Endothelial cell of umbilical vein (primary cell): ENCODE results near the gene SLC1A6. TPM values are rescaled to one million over a fixed set of nuclear protein-coding genes. Genes with fewer than 3 reads are reported as not detected.

Source experiments
- BruUV-seq: library from RNA; stranded (reverse); fragments of 400-500 nt; replicated peaks from 2 replicates; lab custom pipeline; 2021; lab: Mats Ljungman, UMichigan
- CTCF ChIA-PET: fragments of 300-600, 350-600 bp; sonication (Branson Sonifier 250); formaldehyde crosslinking; loops from one replicate; lab custom pipeline; 2021; ENCODE audit warnings: antibody characterized with exemption, inconsistent platforms; lab: Charles Lee
- POLR2A ChIA-PET: fragments of 300-600, 350-600 bp; sonication (Branson Sonifier 250); formaldehyde crosslinking; loops from one replicate; lab custom pipeline; 2021; ENCODE audit warnings: antibody characterized with exemption, inconsistent platforms; lab: Charles Lee
- DNase-seq: peaks from one replicate; pipeline ENCODE4 v3.0.0-alpha.2; 2011; ENCODE audit warnings: low read depth, low spot score
- FAIRE-seq: peaks from 2 replicates; lab custom pipeline; 2011; peaks lifted over from hg19 to GRCh38; lab: Jason Lieb, UNC
- H2AFZ ChIP-seq: 2 replicates; pipeline ENCODE4 v1.6.0; 2012; ENCODE audit warnings: low read depth, low read length, control low read depth, inconsistent platforms
- H3K27ac ChIP-seq: 2 replicates; pipeline ENCODE4 v1.5.1; 2011; ENCODE audit warnings: low read depth, mild to moderate bottlenecking, control low read depth, low read length, moderate library complexity; ENCODE audit not compliant: insufficient read depth
- H3K27me3 ChIP-seq, 2 experiments: 2 replicates each; pipeline versions ENCODE4 v1.6.0 to v1.6.1; 2011; ENCODE audit warnings: low read length in 2 of 2, mixed read lengths in 1 of 2; ENCODE audit not compliant: control insufficient read depth in 2 of 2, insufficient read depth in 2 of 2
- H3K36me3 ChIP-seq, 2 experiments: 2 replicates in 1 of 2; 3 replicates in 1 of 2; pipeline ENCODE4 v1.5.1; 2011; ENCODE audit warnings: low read length in 2 of 2, mild to moderate bottlenecking in 1 of 2, moderate library complexity in 1 of 2; ENCODE audit not compliant: control insufficient read depth in 2 of 2, insufficient read depth in 2 of 2; ENCODE audit errors: extremely low read depth in 1 of 2
- H3K4me1 ChIP-seq: 3 replicates; pipeline ENCODE4 v1.5.1; 2011; ENCODE audit warnings: mild to moderate bottlenecking, low read length; ENCODE audit not compliant: control insufficient read depth, insufficient read depth; ENCODE audit errors: extremely low read depth
- H3K4me2 ChIP-seq: 2 replicates; pipeline ENCODE4 v1.6.1; 2011; ENCODE audit warnings: low read length, control low read depth, mixed read lengths; ENCODE audit not compliant: insufficient read depth
- H3K4me3 ChIP-seq, 3 experiments: fragments of 200-600 bp in 1 of 3; sonication (generic), shearing (Covaris generic) in 1 of 3; replicated peaks in 1 of 3; 2 replicates each; pipeline ENCODE4 v1.5.1; 2011 to 2016; ENCODE audit warnings: control low read depth in 3 of 3, low read length in 3 of 3, mild to moderate bottlenecking in 2 of 3, inconsistent platforms in 1 of 3, low read depth in 1 of 3, moderate library complexity in 1 of 3; ENCODE audit not compliant: insufficient read depth in 1 of 3
- H3K79me2 ChIP-seq: 2 replicates; pipeline ENCODE4 v1.6.0; 2012; ENCODE audit warnings: low read length, inconsistent platforms; ENCODE audit not compliant: control insufficient read depth, insufficient read depth
- H3K9ac ChIP-seq: replicated peaks from 2 replicates; pipeline ENCODE3; 2011; ENCODE audit warnings: low read length, control low read depth; ENCODE audit not compliant: insufficient read depth; ENCODE audit errors: extremely low read depth
- H3K9me1 ChIP-seq: replicated peaks from 3 replicates; pipeline ENCODE4 v1.6.0; 2011; ENCODE audit warnings: mild to moderate bottlenecking, low read length; ENCODE audit not compliant: control insufficient read depth, insufficient read depth; ENCODE audit errors: extremely low read depth
- H3K9me3 ChIP-seq: replicated peaks from 2 replicates; pipeline ENCODE4 v1.5.1; 2012; ENCODE audit warnings: low read length, inconsistent platforms; ENCODE audit not compliant: control insufficient read depth, insufficient read depth
- H4K20me1 ChIP-seq: replicated peaks from 2 replicates; pipeline ENCODE3; 2011; ENCODE audit warnings: mild to moderate bottlenecking, low read length; ENCODE audit not compliant: control insufficient read depth, insufficient read depth; ENCODE audit errors: extremely low read depth
- CTCF ChIP-seq, 2 donors: IDR thresholded peaks; 1 replicate in 1 of 2; 2 replicates in 1 of 2; pipeline ENCODE4 v1.5.1; 2011; ENCODE audit warnings: low read length in 2 of 2, mild to moderate bottlenecking in 2 of 2, moderate library complexity in 2 of 2, control low read depth in 1 of 2, inconsistent platforms in 1 of 2, low read depth in 1 of 2; ENCODE audit not compliant: insufficient read depth in 1 of 2; ENCODE audit errors: extremely low read depth in 1 of 2
- EZH2 ChIP-seq: IDR thresholded peaks from 2 replicates; pipeline ENCODE4 v1.6.1; 2012; ENCODE audit warnings: borderline replicate concordance, low read depth, mild to moderate bottlenecking, moderate library complexity, low read length, inconsistent platforms; ENCODE audit not compliant: severe bottlenecking
- FOS ChIP-seq: IDR thresholded peaks from 2 replicates; pipeline ENCODE4 v1.6.1; 2011; ENCODE audit warnings: mild to moderate bottlenecking, low read length, moderate library complexity, borderline replicate concordance; ENCODE audit not compliant: insufficient read depth
- GATA2 ChIP-seq: IDR thresholded peaks from 2 replicates; pipeline ENCODE4 v1.7.0; 2011; ENCODE audit warnings: low read depth, mild to moderate bottlenecking, moderate library complexity, mixed read lengths, low read length; ENCODE audit not compliant: insufficient read length, insufficient read depth
- JUN ChIP-seq: IDR thresholded peaks from 2 replicates; pipeline ENCODE4 v1.6.1; 2011; ENCODE audit warnings: borderline replicate concordance, low read depth; ENCODE audit not compliant: insufficient read length, insufficient read depth
- MAX ChIP-seq: IDR thresholded peaks from 2 replicates; pipeline ENCODE4 v1.6.1; 2011; ENCODE audit not compliant: insufficient read depth, insufficient read length
- MYC ChIP-seq: IDR thresholded peaks from one replicate; pipeline ENCODE4 v1.6.1; 2011; ENCODE audit warnings: mild to moderate bottlenecking, low read depth, low read length
- POLR2A ChIP-seq: IDR thresholded peaks from 2 replicates; pipeline ENCODE4 v1.6.1; 2012; ENCODE audit warnings: low read depth, mild to moderate bottlenecking, control low read depth, low read length
- POLR2AphosphoS5 ChIP-seq: IDR thresholded peaks from 2 replicates; pipeline ENCODE4 v1.6.1; 2012; ENCODE audit warnings: low read depth, mild to moderate bottlenecking, control low read depth, low read length, moderate library complexity; ENCODE audit not compliant: insufficient read depth
- dilution Hi-C: fragments of 300-500 bp; cut with MboI; formaldehyde crosslinking; loops from one replicate; pipeline ENCODE4 v1.15.0; 2019; ENCODE audit warnings: low sequenced_read_pairs; ENCODE audit not compliant: extremely low pct_ligation_motif_present
- intact Hi-C: fragments of 100-400 bp; cut with micrococcal nuclease; formaldehyde crosslinking; loops from one replicate; pipeline ENCODE4 v1.10.0; 2022
- polyA plus RNA-seq, 4 experiments: library from polyadenylated mRNA; depleted of rRNA in 3 of 4; stranded (reverse) in 3 of 4; unstranded in 1 of 4; fragments of >200 nt; gene quantifications; 2 replicates each; pipeline versions ENCODE4 v1.2.1 to v1.2.3, GENCODE V29; 2011 to 2012; ENCODE audit warnings: missing spikeins in 1 of 4
- total RNA-seq: library from RNA; stranded (reverse); gene quantifications from 2 replicates; pipeline ENCODE4 v1.2.3, GENCODE V29; 2021

Gene SLC1A6
- total and polyA plus RNA-seq, 2 donors (not counting 3 experiments of a cell fraction or from before 2014, with no cell fraction given) = not detected

GRCh38 chr19:14968247-14968646 lies 11.4 kb downstream of the SLC1A6 start:
- dilution Hi-C loops (no loop called here), intact Hi-C loops (no loop called here)
- POLR2A ChIA-PET = no interaction called here
- Histone ChIP-seq H3K36me3 (no peaks in the 10 kb centered on the region), H3K9ac (no peak overlapping the region), H3K4me2 (no peak overlapping the region), H3K79me2 (no peaks in the 10 kb centered on the region), H2AFZ (no peak overlapping the region), H3K27ac (no peak overlapping the region), H3K27me3 (no peaks in the 10 kb centered on the region), H3K9me3 (peaks cover 1% of the 10 kb centered on the region), H3K4me3 (no peak overlapping the region), H3K4me1 (no peaks in the 10 kb centered on the region), H3K9me1 (no peaks in the 10 kb centered on the region), H4K20me1 (no peaks in the 10 kb centered on the region)
- FAIRE-seq = no peak
- no TSS peak for BruUV-seq
- no peak for DNase-seq
- TF ChIP-seq FOS = no peak
- no peak for TF ChIP-seq MAX
- TF ChIP-seq GATA2 = no peak
- TF ChIP-seq POLR2A = no peak
- TF ChIP-seq CTCF (IDR thresholded peaks at IDR 0.05; ENCODE audit: extremely low read depth in 1 of 2, insufficient read depth in 1 of 2, low read depth in 1 of 2, low read length in 2 of 2) = no peak
- TF ChIP-seq JUN = no peak
- no peak for TF ChIP-seq POLR2AphosphoS5
- TF ChIP-seq MYC = no peak
- no peak for TF ChIP-seq EZH2
- CTCF ChIA-PET = no interaction called here
